ENCODE measurements around the gene HDAC11.

Gene HDAC11

GRCh38 chr3:13505147-13506130 is 25.3 kb downstream of the HDAC11 start:
- H3K27ac ChIP-seq: no peak overlapping the region
- DNase-seq (ENCODE audit: low read depth, low spot score): no peak

- no peak overlapping the region for H3K27ac ChIP-seq
- DNase-seq (ENCODE audit: low read depth, low spot score): no peak
Observed at GRCh38 chr3:13506239-13506638, 26.1 kb downstream of the HDAC11 start.

DNA sequence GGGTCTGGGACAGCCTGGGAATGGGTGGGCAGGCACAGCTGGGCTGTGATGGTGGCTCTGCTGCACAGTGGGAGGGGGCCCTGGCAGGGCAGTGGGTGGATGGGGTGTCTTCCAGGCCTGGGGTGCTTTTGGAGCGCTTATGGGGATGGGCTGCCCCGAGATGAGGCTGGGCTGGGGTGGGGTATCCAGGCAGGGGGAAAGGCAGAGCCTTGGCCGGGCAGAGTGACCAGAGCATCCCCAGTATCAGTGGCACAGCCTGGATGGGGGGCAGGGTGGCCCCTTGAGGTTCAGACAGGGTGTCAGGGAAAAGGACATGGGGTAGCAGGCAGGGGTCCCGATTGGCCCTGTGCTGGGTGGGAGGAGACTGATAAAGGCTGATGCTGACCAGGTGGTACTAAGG is 26.6 kb downstream of the HDAC11 start:
- H3K27ac ChIP-seq: no peak overlapping the region
- no peak for DNase-seq (ENCODE audit: low read depth, low spot score)

DNA sequence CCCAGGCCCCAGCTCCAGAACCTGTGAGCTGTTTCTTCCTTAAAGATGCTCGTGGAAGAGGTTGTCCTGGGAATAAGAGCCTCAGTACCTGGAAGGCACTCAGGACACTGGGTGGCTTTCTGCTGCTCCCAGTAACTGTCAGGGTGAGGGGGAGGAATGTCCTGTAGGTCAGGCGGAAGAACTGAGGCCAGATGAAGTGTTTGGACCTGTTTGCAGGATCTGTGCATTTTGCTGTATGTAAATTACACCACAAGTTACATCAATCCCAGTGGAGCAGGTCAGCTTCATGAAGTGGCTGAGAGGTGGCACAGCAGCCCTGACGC is 27.1 kb downstream of the HDAC11 start:
- no peak overlapping the region for H3K27ac ChIP-seq

GRCh38 chr3:13507570-13508339 is 27.6 kb downstream of the HDAC11 start:
- H3K27ac ChIP-seq: no peak overlapping the region

More for the DNA sequence above, 27.1 kb downstream of the HDAC11 start:
- DNase-seq (ENCODE audit: low read depth, low spot score): no peak

GRCh38 chr3:13508496-13508895 is 28.4 kb downstream of the HDAC11 start:
- H3K27ac ChIP-seq: no peak overlapping the region

More at GRCh38 chr3:13507570-13508339, 27.6 kb downstream of the HDAC11 start:
- DNase-seq (ENCODE audit: low read depth, low spot score): no peak

DNA sequence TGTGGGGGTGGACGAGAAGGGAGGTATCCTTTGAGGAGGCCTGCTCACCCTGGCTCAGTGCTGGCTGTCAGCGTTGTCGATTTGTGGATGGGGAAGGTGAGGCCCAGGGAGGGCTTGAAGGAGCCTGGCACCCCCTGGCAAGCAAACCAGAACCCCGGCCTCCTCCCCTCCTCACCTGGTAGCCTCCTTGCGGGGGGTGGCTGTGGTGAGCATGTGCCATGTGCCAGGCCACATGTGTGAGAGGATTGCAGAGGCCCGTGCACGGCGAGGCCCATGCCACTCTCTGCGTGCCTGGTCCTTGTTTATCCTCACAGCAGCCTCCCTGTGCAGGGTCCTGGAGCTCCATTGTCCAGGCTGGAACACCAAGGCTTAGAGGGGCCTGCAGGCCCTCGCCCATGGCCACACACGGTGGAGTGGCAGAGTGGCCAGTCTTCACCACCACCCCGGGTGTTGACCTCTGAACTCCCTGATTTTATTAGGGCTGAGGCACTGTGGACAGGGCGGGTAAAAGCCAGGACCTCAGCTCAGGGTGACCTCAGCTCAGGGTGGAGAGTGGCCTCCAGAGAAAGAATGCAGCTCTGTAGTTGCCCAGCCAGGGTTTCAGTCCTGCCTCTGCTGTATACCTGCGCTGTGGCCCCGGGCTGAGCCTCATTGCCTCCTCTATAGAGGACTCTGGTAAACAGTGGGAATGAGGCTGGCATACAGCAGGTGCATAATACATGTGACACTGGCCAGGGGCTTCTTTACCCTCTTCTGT is 29.1 kb downstream of the HDAC11 start:
- no peak for DNase-seq (ENCODE audit: low read depth, low spot score)
- H3K27ac ChIP-seq: no peak overlapping the region

More at GRCh38 chr3:13508496-13508895, 28.4 kb downstream of the HDAC11 start:
- no peak for DNase-seq (ENCODE audit: low read depth, low spot score)

DNA sequence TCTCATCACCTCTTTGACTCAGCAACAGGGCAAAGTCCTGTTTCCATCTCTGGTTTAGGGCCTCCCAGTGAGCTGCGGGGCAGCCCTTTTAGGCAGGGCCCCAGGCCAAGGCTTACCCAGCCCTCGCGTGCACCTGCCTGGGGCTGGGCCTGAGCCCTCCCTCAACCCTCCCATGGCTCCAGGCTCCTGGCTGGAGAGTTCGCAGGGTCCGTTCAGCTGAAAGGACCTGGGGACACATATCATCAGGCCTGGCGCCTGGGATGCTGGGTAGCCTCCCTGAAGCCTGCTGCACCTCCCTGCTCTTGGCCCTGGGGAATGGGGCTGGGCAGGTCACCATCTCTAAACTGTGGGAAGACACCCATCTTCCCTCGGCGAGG is 29.7 kb downstream of the HDAC11 start:
- DNase-seq (ENCODE audit: low read depth, low spot score): no peak
- no peak overlapping the region for H3K27ac ChIP-seq

- no peak overlapping the region for H3K27ac ChIP-seq
- DNase-seq (ENCODE audit: low read depth, low spot score): no peak
Observed at GRCh38 chr3:13512451-13512850, 32.3 kb downstream of the HDAC11 start.

DNA sequence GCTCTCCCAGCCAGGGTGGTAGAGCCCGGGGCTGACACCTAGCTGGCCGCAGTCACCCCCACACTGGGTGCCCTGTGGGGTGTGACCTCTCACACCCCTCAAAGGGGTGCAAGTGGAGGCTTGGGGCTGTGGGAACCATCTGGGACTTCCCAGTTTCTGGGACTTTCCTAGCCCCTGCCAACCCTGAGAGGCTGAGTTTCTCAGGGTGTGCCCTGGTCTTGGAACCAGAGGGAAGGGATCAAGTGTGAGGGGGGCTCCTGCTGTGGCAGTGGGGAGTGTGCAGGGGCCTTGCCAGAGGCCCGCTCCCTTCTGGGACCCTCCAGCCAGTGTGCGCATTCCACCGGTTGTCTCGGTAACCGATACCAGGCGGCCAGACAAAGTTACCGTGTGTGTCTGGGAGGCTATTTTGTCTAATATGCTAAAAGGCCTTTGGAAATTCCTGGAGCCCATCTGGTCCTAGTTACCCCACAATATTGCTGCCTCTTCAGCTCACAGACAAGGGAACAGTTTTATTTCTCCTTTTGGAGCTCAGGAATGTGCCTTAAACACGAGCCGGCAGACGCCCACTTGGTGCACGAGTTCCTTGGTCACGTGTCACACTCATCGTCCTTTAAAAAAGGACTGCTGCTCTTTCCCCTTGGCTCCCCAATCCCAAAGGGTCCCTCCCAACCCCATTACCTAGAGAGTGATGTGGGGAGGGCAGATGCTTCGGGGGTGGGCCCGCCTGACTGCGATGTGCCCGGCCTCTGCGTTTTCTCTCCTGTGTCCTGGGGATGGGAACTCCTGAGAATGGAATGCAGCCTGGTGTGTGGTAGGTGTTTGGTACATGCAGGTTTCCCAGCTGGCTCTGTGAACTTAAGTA is 33.2 kb downstream of the HDAC11 start:
- DNase-seq (ENCODE audit: low read depth, low spot score): no peak

GRCh38 chr3:13513913-13514517 is 33.9 kb downstream of the HDAC11 start:
- no peak for DNase-seq (ENCODE audit: low read depth, low spot score)
- H3K27ac ChIP-seq: no peak overlapping the region

More for the DNA sequence above, 33.2 kb downstream of the HDAC11 start:
- no peak overlapping the region for H3K27ac ChIP-seq

DNA sequence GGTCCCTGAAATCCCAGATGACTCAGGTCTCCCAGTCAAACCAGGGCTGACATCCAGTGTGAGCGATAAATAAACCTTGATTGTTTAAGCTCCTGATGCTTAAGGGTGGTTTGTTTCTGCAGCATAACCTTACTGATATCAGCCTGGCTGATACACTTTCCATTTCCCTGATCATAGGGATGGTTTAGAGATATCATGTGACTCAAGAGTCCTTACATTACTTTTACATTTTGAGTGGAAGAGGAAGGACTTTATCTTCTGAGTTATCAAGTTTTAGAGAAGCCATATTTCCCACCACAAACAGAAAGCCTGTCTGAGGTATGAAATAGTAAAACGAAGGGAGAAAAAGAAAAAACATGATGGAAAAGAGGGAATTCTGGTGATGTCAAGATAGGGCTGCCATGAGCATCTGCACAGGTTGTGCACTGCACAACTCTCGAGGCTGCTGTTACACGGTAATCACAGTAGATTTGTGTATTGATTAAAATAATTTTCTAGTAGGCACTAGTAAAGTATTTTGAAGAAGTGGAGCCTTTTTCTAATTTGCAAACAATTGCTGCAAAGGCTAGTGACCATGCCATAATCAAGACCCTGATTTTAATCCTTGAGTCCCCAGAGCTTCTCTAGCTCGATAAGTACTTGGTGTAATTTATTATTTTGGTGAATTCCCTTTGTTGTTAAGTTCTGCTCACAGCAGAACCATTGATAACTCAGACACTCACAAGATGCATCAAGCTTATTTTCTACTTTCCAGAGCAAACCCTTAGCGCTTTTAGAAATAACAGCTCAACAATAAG is 34.7 kb downstream of the HDAC11 start:
- DNase-seq (ENCODE audit: low read depth, low spot score): no peak
- H3K27ac ChIP-seq: no peak overlapping the region

DNA sequence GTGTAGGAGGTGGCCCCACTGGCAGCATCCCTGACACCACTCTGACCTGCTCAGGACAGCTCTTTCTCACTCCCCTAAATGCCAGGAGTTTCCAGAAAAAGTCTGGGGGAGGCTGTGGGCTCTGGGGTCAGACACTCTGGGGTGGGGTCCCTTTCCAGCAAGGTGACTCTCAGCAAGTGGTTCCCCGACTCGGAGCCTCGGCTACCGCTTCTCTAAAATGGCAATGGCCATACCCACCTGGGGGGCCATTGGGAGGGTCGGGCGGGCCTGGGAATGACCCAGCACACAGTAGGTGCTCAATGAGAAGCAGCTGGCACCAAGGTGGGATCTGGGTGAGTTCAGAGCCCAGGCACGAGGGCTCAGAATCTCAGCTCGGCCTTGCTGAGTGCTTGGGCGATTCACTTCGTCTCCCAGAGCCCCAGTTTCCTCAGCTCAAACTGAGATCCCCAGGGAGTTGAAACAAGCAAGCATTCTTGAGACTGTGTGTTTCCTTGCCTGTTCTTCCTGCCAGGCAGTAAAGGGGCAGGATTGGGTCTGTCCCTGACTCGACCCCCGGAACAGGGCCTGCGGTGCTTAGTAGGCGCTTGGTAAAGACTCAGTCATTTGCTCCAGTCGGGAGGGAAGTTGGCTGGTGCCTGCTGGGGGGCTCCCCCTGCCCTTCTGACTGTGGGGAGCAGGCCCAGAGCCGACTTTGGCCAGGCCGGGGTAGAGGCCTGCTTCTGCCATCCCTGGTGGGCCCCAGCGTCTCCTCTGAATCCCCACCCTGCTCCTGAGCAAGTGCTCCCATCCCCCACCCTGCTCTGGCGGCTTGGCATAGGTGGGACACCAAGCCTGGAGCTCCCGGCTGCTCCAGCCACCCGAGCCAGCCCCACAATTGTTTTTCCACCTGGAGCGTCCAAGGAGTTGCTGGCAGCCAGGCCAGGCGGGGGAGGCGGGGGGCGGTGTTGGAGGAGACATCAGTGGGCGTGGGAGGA is 36.0 kb downstream of the HDAC11 start:
- DNase-seq (ENCODE audit: low read depth, low spot score): no peak
- H3K27ac ChIP-seq: no peak overlapping the region

DNA sequence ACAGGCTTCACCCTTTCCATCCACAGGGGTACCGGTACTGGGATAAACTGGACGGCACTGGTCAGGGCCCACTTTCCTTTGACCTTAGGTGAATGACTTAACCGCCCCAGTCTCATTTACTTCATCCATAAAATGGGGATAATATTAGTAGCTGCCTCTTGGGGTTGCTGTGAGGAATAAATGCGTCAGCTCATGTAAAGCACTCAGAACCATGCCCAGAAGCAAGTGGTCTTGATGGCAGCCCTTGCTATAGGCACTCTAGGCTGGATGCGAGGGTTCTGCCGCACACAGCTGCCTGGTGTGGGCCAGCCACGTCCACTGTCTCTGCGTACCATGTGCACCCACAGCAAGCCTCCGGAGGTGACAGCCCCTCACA is 36.6 kb downstream of the HDAC11 start:
- DNase-seq (ENCODE audit: low read depth, low spot score): no peak
- no peak overlapping the region for H3K27ac ChIP-seq

GRCh38 chr3:13517253-13517977 is 37.3 kb downstream of the HDAC11 start:
- H3K27ac ChIP-seq: no peak overlapping the region
- DNase-seq (ENCODE audit: low read depth, low spot score): no peak

GRCh38 chr3:13518516-13518953 is 38.4 kb downstream of the HDAC11 start:
- H3K27ac ChIP-seq: no peak overlapping the region
- DNase-seq (ENCODE audit: low read depth, low spot score): no peak
